ENCODE data around the gene PTPN6.

- no peak for TF ChIP-seq SMAD1 (IDR thresholded peaks at IDR 0.05; ENCODE audit: low read depth, low read length, partially characterized antibody)
- TF ChIP-seq SAP30 (IDR thresholded peaks at IDR 0.05; ENCODE audit: borderline replicate concordance, insufficient read depth, low read depth, low read length, poor library complexity, severe bottlenecking), result no peak
- TF ChIP-seq, protein P1, sequence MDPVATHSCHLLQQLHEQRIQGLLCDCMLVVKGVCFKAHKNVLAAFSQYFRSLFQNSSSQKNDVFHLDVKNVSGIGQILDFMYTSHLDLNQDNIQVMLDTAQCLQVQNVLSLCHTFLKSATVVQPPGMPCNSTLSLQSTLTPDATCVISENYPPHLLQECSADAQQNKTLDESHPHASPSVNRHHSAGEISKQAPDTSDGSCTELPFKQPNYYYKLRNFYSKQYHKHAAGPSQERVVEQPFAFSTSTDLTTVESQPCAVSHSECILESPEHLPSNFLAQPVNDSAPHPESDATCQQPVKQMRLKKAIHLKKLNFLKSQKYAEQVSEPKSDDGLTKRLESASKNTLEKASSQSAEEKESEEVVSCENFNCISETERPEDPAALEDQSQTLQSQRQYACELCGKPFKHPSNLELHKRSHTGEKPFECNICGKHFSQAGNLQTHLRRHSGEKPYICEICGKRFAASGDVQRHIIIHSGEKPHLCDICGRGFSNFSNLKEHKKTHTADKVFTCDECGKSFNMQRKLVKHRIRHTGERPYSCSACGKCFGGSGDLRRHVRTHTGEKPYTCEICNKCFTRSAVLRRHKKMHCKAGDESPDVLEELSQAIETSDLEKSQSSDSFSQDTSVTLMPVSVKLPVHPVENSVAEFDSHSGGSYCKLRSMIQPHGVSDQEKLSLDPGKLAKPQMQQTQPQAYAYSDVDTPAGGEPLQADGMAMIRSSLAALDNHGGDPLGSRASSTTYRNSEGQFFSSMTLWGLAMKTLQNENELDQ (CRISPR knock-in tag; IDR thresholded peaks at IDR 0.05; ENCODE audit: borderline replicate concordance), result no peak
- no peak for TF ChIP-seq EZH2 (IDR thresholded peaks at IDR 0.05; ENCODE audit: borderline replicate concordance, low read depth, low read length)
These were observed 3.5 kb upstream of the PTPN6 start for GRCh38 chr12:6947615-6948014.

All from K562 (cell line).